ENCODE data around the gene OIT3.

The OIT3 gene

DNA sequence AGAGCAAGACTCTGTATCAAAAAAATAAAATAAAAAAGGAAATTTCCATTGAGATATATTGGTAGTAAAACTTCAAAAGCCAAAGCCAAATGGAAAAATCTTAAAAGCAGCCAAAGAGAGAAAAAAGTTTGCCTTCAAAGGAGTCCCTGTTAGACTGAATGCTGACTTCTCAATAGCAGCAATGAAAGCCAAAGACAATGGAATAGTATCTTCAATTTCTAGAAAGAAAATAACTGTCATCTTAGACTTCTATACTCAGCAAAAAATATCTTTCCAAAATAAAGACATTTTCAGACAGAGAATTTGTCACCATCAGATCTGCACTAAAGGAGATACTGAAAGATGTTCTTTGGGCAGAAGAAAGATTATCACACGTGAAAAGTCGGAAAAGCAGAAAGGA, 14.3 kb upstream of the OIT3 start:
- H3K4me1 ChIP-seq (ENCODE audit: control insufficient read depth, insufficient read depth, low read length) = no peaks in the 10 kb centered on the region
- H3K36me3 ChIP-seq (ENCODE audit: control insufficient read depth, insufficient read depth, low read length) = peaks cover 18% of the 10 kb centered on the region
- H3K27ac ChIP-seq (ENCODE audit: low read depth, low read length) = no peak overlapping the region
- H3K9ac ChIP-seq (ENCODE audit: low read depth, low read length) = no peak overlapping the region
- H3K4me3 ChIP-seq (ENCODE audit: low read depth, low read length) = no peak overlapping the region
- no peaks in the 10 kb centered on the region for H3K27me3 ChIP-seq (ENCODE audit: control insufficient read depth, insufficient read depth, low read length)
- no peaks in the 10 kb centered on the region for H3K9me3 ChIP-seq (ENCODE audit: control insufficient read depth, insufficient read depth, low read length)

DNA sequence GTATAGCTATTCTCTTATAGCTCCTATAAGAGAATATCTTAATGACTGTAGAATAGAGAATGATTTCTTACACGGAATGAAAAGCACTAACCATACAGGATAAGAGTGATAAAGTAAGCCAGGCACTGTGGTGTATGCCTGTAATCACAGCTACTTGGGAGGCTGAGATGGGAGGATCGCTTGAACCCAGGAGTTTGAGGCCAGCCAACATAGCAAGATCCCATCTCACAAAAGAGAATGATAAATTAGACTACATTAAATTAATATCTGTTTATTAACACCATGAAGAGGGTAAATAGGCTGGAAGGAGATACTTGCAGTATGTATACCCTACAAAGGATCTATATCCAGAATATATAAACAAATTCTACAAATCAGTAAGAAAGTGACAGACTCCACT, 12.2 kb upstream of the OIT3 start:
- Histone ChIP-seq H3K27ac (ENCODE audit: low read depth, low read length) (no peak overlapping the region), H3K4me1 (ENCODE audit: control insufficient read depth, insufficient read depth, low read length) (peaks cover 17% of the 10 kb centered on the region), H3K36me3 (ENCODE audit: control insufficient read depth, insufficient read depth, low read length) (peaks cover 26% of the 10 kb centered on the region), H3K27me3 (ENCODE audit: control insufficient read depth, insufficient read depth, low read length) (no peaks in the 10 kb centered on the region), H3K9me3 (ENCODE audit: control insufficient read depth, insufficient read depth, low read length) (no peaks in the 10 kb centered on the region), H3K9ac (ENCODE audit: low read depth, low read length) (no peak overlapping the region), H3K4me3 (ENCODE audit: low read depth, low read length) (no peak overlapping the region)

DNA sequence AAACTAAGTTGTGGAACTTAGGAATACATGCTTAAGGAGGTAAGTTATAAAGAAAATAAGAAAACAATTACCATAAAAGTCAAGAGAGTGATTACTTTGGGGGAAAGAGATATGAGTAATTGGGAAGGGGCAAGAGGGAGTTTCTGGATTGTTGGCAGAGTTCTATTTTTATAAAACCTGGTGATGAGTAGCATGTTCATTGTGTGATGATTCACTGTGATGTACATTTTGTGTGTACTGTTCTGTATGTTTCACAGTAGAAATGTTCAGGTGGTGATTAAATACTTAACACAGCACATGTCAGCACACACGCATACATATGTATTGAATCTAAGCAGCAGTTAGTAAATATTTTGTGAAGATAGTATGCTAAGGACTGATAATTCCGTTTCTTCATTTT, 9.7 kb upstream of the OIT3 start:
- Histone ChIP-seq H3K4me1 (ENCODE audit: control insufficient read depth, insufficient read depth, low read length) (peaks cover 35% of the 10 kb centered on the region), H3K27me3 (ENCODE audit: control insufficient read depth, insufficient read depth, low read length) (no peaks in the 10 kb centered on the region), H3K27ac (ENCODE audit: low read depth, low read length) (no peak overlapping the region), H3K9ac (ENCODE audit: low read depth, low read length) (no peak overlapping the region), H3K36me3 (ENCODE audit: control insufficient read depth, insufficient read depth, low read length) (peaks cover 30% of the 10 kb centered on the region), H3K9me3 (ENCODE audit: control insufficient read depth, insufficient read depth, low read length) (no peaks in the 10 kb centered on the region), H3K4me3 (ENCODE audit: low read depth, low read length) (no peak overlapping the region)

- H3K4me1 ChIP-seq (ENCODE audit: control insufficient read depth, insufficient read depth, low read length) = peaks cover 35% of the 10 kb centered on the region
- H3K4me3 ChIP-seq (ENCODE audit: low read depth, low read length) = no peak overlapping the region
- no peaks in the 10 kb centered on the region for H3K27me3 ChIP-seq (ENCODE audit: control insufficient read depth, insufficient read depth, low read length)
- no peak overlapping the region for H3K9ac ChIP-seq (ENCODE audit: low read depth, low read length)
- peaks cover 30% of the 10 kb centered on the region for H3K36me3 ChIP-seq (ENCODE audit: control insufficient read depth, insufficient read depth, low read length)
- H3K9me3 ChIP-seq (ENCODE audit: control insufficient read depth, insufficient read depth, low read length) = no peaks in the 10 kb centered on the region
- H3K27ac ChIP-seq (ENCODE audit: low read depth, low read length) = peak overlapping the region; percentile 22
Measured at GRCh38 chr10:72885953-72886352, 7.6 kb upstream of the OIT3 start.

DNA sequence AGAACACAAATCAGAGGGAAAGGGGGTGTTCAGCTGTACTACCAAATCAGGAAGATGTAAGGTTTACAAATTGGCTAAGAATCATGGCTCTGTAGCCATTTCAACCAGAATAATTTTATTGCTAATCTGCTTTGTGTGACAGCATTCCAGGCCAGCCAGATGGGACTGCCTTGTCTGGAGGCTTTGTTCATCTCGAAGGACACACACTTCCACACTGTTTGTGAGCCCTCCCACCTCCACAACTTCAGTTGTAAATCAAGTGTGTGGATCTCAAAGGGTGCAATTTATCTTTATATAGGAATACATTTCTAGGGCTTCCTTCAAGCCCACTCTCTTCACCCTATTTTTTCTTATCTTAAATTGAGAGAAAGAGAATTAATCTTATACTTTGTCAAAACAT, 6.9 kb upstream of the OIT3 start:
- Histone ChIP-seq H3K9me3 (ENCODE audit: control insufficient read depth, insufficient read depth, low read length) (no peaks in the 10 kb centered on the region), H3K4me1 (ENCODE audit: control insufficient read depth, insufficient read depth, low read length) (peaks cover 35% of the 10 kb centered on the region), H3K9ac (ENCODE audit: low read depth, low read length) (0 out of 2 replicates have a peak overlapping the region, but pooled peaks have one; percentile 18), H3K27me3 (ENCODE audit: control insufficient read depth, insufficient read depth, low read length) (no peaks in the 10 kb centered on the region), H3K4me3 (ENCODE audit: low read depth, low read length) (peak overlapping the region; percentile 23; the same call in 1 of the 2 replicates), H3K36me3 (ENCODE audit: control insufficient read depth, insufficient read depth, low read length) (peaks cover 30% of the 10 kb centered on the region), H3K27ac (ENCODE audit: low read depth, low read length) (peak overlapping the region; percentile 81)

- H3K9me3 ChIP-seq (ENCODE audit: control insufficient read depth, insufficient read depth, low read length) = no peaks in the 10 kb centered on the region
- peaks cover 35% of the 10 kb centered on the region for H3K4me1 ChIP-seq (ENCODE audit: control insufficient read depth, insufficient read depth, low read length)
- no peaks in the 10 kb centered on the region for H3K27me3 ChIP-seq (ENCODE audit: control insufficient read depth, insufficient read depth, low read length)
- H3K4me3 ChIP-seq (ENCODE audit: low read depth, low read length) = peak overlapping the region; percentile 23
- H3K27ac ChIP-seq (ENCODE audit: low read depth, low read length) = peak overlapping the region; percentile 81
- 0 out of 2 replicates have a peak overlapping the region, but pooled peaks have one; percentile 18 for H3K9ac ChIP-seq (ENCODE audit: low read depth, low read length)
- peaks cover 30% of the 10 kb centered on the region for H3K36me3 ChIP-seq (ENCODE audit: control insufficient read depth, insufficient read depth, low read length)
Measured at GRCh38 chr10:72887043-72887442, 6.5 kb upstream of the OIT3 start.

- no peak overlapping the region for H3K27ac ChIP-seq (ENCODE audit: low read depth, low read length)
- peaks cover 35% of the 10 kb centered on the region for H3K4me1 ChIP-seq (ENCODE audit: control insufficient read depth, insufficient read depth, low read length)
- H3K4me3 ChIP-seq (ENCODE audit: low read depth, low read length) = no peak overlapping the region
- H3K9ac ChIP-seq (ENCODE audit: low read depth, low read length) = no peak overlapping the region
- no peaks in the 10 kb centered on the region for H3K27me3 ChIP-seq (ENCODE audit: control insufficient read depth, insufficient read depth, low read length)
- peaks cover 29% of the 10 kb centered on the region for H3K36me3 ChIP-seq (ENCODE audit: control insufficient read depth, insufficient read depth, low read length)
- H3K9me3 ChIP-seq (ENCODE audit: control insufficient read depth, insufficient read depth, low read length) = no peaks in the 10 kb centered on the region
Measured at GRCh38 chr10:72888151-72888638, 5.3 kb upstream of the OIT3 start.

GRCh38 chr10:72889391-72889831, 4.1 kb upstream of the OIT3 start:
- H3K9ac ChIP-seq (ENCODE audit: low read depth, low read length) = no peak overlapping the region
- peaks cover 21% of the 10 kb centered on the region for H3K36me3 ChIP-seq (ENCODE audit: control insufficient read depth, insufficient read depth, low read length)
- no peak overlapping the region for H3K27ac ChIP-seq (ENCODE audit: low read depth, low read length)
- no peaks in the 10 kb centered on the region for H3K27me3 ChIP-seq (ENCODE audit: control insufficient read depth, insufficient read depth, low read length)
- peaks cover 35% of the 10 kb centered on the region for H3K4me1 ChIP-seq (ENCODE audit: control insufficient read depth, insufficient read depth, low read length)
- no peak overlapping the region for H3K4me3 ChIP-seq (ENCODE audit: low read depth, low read length)
- no peaks in the 10 kb centered on the region for H3K9me3 ChIP-seq (ENCODE audit: control insufficient read depth, insufficient read depth, low read length)

DNA sequence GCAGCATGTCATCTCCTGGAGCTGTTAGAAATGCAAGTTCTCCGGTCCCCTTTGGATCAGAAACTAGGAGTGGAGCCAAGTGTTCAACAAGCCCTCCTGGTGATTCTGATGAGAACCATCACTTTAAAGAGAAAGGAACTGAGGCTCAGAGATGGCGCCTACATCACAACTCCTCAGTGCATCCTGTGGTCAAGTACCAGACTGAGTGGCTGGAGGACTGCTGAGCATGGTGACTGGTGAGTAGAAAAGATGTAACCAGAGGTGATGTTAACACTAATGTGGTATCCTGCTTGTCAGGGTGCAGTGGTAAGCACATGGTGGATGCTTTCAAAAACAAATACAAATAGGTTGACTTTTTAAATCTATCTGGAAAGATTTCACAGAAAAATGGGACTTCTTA, 3.5 kb upstream of the OIT3 start:
- Histone ChIP-seq H3K9ac (ENCODE audit: low read depth, low read length) (no peak overlapping the region), H3K27me3 (ENCODE audit: control insufficient read depth, insufficient read depth, low read length) (no peaks in the 10 kb centered on the region), H3K4me3 (ENCODE audit: low read depth, low read length) (no peak overlapping the region), H3K9me3 (ENCODE audit: control insufficient read depth, insufficient read depth, low read length) (no peaks in the 10 kb centered on the region), H3K27ac (ENCODE audit: low read depth, low read length) (no peak overlapping the region), H3K36me3 (ENCODE audit: control insufficient read depth, insufficient read depth, low read length) (peaks cover 18% of the 10 kb centered on the region), H3K4me1 (ENCODE audit: control insufficient read depth, insufficient read depth, low read length) (peaks cover 30% of the 10 kb centered on the region)

DNA sequence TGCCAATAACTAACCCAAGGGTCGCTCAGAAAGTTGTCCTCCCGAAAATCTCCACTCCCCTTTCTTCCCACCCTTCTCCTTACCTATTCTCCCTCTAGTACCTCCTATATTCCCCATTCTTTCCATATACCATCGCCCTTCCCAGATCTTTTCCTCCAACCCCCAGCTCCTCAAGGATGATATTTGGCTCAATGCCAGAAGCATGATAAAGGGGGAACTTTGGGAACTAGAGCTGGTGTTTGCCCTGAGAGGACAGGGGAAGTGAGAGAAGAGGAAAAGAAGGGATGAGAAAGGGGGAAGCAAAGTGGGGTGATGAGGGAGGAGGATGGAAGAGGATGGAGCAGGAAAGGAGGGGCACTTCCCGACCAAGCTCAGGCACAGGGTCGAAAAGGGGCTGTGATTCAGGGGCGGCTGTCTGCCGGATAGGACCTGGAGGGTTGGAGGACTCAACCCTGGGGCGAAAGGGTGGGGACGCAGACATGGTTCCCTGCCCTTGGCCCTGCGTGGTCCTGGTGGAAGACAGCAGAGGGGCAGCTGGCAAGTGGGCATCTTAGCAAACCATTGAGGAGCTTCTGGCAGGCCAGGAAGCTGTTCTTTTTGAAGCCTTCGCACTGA, 1.8 kb downstream of the OIT3 start:
- no peak overlapping the region for H3K9ac ChIP-seq (ENCODE audit: low read depth, low read length)
- H3K4me3 ChIP-seq (ENCODE audit: low read depth, low read length) = no peak overlapping the region
- H3K9me3 ChIP-seq (ENCODE audit: control insufficient read depth, insufficient read depth, low read length) = no peaks in the 10 kb centered on the region
- no peaks in the 10 kb centered on the region for H3K27me3 ChIP-seq (ENCODE audit: control insufficient read depth, insufficient read depth, low read length)
- H3K27ac ChIP-seq (ENCODE audit: low read depth, low read length) = no peak overlapping the region
- H3K4me1 ChIP-seq (ENCODE audit: control insufficient read depth, insufficient read depth, low read length) = no peaks in the 10 kb centered on the region
- H3K36me3 ChIP-seq (ENCODE audit: control insufficient read depth, insufficient read depth, low read length) = no peaks in the 10 kb centered on the region

- Histone ChIP-seq H3K27me3 (ENCODE audit: control insufficient read depth, insufficient read depth, low read length) (no peaks in the 10 kb centered on the region), H3K4me3 (ENCODE audit: low read depth, low read length) (no peak overlapping the region), H3K9ac (ENCODE audit: low read depth, low read length) (no peak overlapping the region), H3K4me1 (ENCODE audit: control insufficient read depth, insufficient read depth, low read length) (no peaks in the 10 kb centered on the region), H3K27ac (ENCODE audit: low read depth, low read length) (no peak overlapping the region), H3K36me3 (ENCODE audit: control insufficient read depth, insufficient read depth, low read length) (no peaks in the 10 kb centered on the region), H3K9me3 (ENCODE audit: control insufficient read depth, insufficient read depth, low read length) (peaks cover 5% of the 10 kb centered on the region; the same call in 1 of the 2 replicates)
Measured at GRCh38 chr10:72898616-72899015, 5.1 kb downstream of the OIT3 start.
